Esophagus (tissue), 2 donors: Measurements from ENCODE around the gene ACTL10. TPM values are rescaled to one million over a fixed set of nuclear protein-coding genes. Genes with fewer than 3 reads are reported as not detected.
A peak's percentile ranks its signal among the peaks of the same experiment; 100 is the strongest.

Source experiments
- H3K27ac ChIP-seq, 2 donors: one replicate each; pipeline ENCODE4 v1.5.1; 2013; ENCODE audit warnings: low read depth in 2 of 2, mild to moderate bottlenecking in 2 of 2, inconsistent platforms in 1 of 2, low read length in 1 of 2, moderate library complexity in 1 of 2
- H3K27me3 ChIP-seq, 2 donors: one replicate each; pipeline ENCODE4 v1.6.1; 2013; ENCODE audit warnings: low read length in 2 of 2, control low read depth in 1 of 2, mild to moderate bottlenecking in 1 of 2; ENCODE audit not compliant: insufficient read depth in 2 of 2, control insufficient read depth in 1 of 2
- H3K36me3 ChIP-seq, 2 donors: one replicate each; pipeline ENCODE4 v1.6.1; 2013; ENCODE audit warnings: low read length in 1 of 2; ENCODE audit not compliant: control insufficient read depth in 2 of 2, insufficient read depth in 2 of 2
- H3K4me1 ChIP-seq, 2 donors: one replicate each; pipeline ENCODE4 v1.6.1; 2013; ENCODE audit warnings: low read length in 1 of 2; ENCODE audit not compliant: control insufficient read depth in 2 of 2, insufficient read depth in 2 of 2
- H3K4me3 ChIP-seq, 2 donors: one replicate each; pipeline ENCODE4 v1.5.1; 2013; ENCODE audit warnings: low read length in 2 of 2, mild to moderate bottlenecking in 2 of 2, low read depth in 1 of 2, moderate library complexity in 1 of 2
- H3K9me3 ChIP-seq, 2 donors: one replicate each; pipeline ENCODE4 v1.6.1; 2013; ENCODE audit warnings: mild to moderate bottlenecking in 2 of 2, low read depth in 1 of 2, low read length in 1 of 2, moderate library complexity in 1 of 2; ENCODE audit not compliant: control insufficient read depth in 2 of 2, insufficient read depth in 1 of 2
- WGBS, 2 donors: extraction: QIAGEN DNeasy Blood & Tissue Kit; methylation state at CpG; one replicate each; pipeline ENCODE4 v1.1.7; 2013; 5-methylcytosine and 5-hydroxymethylcytosine counted together
- polyA plus RNA-seq, 2 donors: library from polyadenylated mRNA; stranded (reverse); fragments of 200-250 nt; gene quantifications; one replicate each; pipeline ENCODE4 v1.2.3, GENCODE V29; 2013
- donor health status: healthy with polysubstance abuse.
- donor health status: Bipolar disorder and iron deficiency.

The ACTL10 gene
- polyA plus RNA-seq, 2 donors: 1.4 to 2.8 TPM

DNA sequence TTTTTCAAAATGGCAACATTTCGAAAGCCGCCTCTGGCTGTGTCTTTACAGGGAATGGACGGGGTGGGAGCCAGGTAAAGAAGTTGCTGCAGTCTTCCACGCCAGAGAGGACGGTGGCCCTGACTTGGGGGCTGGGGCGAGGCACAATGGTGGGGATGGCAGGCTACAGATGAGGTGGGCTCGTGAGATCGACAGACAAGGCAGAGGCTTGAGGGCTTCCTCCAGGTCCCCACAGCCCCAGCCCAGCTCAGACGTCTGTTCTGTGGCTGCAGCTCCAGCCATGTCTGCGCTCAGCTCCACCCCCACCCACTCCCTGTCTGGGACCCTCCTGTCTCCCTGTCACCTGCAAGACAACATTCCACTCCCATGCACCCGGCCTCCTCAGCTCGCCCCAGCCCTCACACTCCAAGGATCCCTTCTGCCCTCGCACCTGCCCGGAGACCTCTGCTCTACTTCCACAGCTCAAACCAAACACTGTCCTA is 12.0 kb upstream of the ACTL10 start:
- WGBS, 2 donors: 58 to 61% methylated on average over 13 to 14 of the region's 14 CpGs
- H3K27ac ChIP-seq: peak overlapping the region in 1 of 2 donors; percentile 37
- peaks cover 4 to 11% of the 10 kb centered on the region in 2 donors for H3K36me3 ChIP-seq
- no peaks in the 10 kb centered on the region for H3K27me3 ChIP-seq
- no peaks in the 10 kb centered on the region for H3K9me3 ChIP-seq
- no peak overlapping the region for H3K4me3 ChIP-seq
- H3K4me1 ChIP-seq: peaks cover 11 to 28% of the 10 kb centered on the region in 2 donors

DNA sequence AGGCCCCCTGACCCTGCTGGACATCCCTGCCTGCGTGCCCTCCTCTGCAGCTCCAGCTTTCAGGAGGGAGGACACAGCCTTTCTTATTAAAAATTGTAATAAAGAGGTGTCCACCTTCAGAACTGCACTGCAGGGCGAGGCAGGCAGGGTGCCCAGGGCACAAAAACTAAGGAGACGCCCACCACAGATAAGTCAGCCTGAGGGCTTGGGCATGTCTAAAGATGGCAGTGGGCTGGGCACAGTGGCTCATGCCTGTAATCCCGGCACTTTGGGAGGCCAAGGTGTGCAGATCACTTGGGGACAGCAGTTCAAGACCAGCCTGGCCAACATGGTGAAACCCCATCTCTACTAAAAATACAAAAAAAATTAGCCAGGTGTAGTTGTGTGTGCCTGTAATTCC is 11.6 kb upstream of the ACTL10 start:
- H3K4me3 ChIP-seq: no peak overlapping the region
- H3K27ac ChIP-seq: peak overlapping the region in 1 of 2 donors; percentile 37
- WGBS, 2 donors: 48 to 53% methylated on average over 4 of the region's 4 CpGs
- no peaks in the 10 kb centered on the region for H3K27me3 ChIP-seq
- H3K36me3 ChIP-seq: peaks cover 4 to 15% of the 10 kb centered on the region in 2 donors
- H3K9me3 ChIP-seq: no peaks in the 10 kb centered on the region
- H3K4me1 ChIP-seq: peaks cover 8 to 25% of the 10 kb centered on the region in 2 donors

DNA sequence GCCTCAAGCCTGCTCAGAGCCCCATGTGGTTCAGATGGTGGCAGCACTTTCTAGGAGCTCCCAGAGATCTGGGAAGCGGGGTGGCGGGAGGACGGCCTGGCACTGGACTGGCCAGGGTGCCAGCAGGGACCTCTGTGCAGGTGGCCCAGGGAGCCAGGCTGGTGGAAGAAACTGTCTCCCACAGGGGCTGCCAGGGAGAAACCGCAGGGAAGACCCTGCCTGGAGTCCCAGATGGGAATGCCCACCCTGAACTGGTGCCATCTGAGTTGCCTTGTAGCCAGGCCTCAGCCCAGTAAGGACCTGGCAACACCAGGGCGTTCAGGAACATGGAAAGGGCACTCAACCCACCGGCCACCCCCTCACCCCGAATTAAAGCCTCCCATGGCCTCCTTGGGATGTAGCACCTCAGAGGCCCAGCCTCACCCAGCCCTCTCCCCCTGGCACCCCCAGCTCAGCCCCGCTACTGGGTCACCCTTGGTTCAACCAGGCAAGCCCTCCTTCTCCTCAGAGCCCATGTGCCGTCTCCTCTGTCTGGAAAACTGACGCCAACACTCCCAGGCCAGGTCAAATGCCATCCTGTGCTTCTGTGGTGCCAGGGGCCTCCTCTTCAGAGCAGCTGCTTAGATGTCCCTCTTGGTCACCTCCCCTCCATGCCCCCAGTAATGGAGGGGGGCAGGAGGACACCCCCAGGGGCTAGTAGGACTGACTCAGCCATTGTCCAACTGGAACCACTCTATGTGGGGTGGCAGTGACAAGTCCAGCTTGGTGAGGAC is 10.5 kb upstream of the ACTL10 start:
- Histone ChIP-seq H3K27ac (no peak overlapping the region), H3K36me3 (peaks cover 4 to 15% of the 10 kb centered on the region in 2 donors), H3K4me3 (no peak overlapping the region), H3K9me3 (no peaks in the 10 kb centered on the region), H3K4me1 (peaks cover 6 to 20% of the 10 kb centered on the region in 2 donors), H3K27me3 (no peaks in the 10 kb centered on the region)
- WGBS, 2 donors: 91 to 93% methylated on average over 10 of the region's 10 CpGs

DNA sequence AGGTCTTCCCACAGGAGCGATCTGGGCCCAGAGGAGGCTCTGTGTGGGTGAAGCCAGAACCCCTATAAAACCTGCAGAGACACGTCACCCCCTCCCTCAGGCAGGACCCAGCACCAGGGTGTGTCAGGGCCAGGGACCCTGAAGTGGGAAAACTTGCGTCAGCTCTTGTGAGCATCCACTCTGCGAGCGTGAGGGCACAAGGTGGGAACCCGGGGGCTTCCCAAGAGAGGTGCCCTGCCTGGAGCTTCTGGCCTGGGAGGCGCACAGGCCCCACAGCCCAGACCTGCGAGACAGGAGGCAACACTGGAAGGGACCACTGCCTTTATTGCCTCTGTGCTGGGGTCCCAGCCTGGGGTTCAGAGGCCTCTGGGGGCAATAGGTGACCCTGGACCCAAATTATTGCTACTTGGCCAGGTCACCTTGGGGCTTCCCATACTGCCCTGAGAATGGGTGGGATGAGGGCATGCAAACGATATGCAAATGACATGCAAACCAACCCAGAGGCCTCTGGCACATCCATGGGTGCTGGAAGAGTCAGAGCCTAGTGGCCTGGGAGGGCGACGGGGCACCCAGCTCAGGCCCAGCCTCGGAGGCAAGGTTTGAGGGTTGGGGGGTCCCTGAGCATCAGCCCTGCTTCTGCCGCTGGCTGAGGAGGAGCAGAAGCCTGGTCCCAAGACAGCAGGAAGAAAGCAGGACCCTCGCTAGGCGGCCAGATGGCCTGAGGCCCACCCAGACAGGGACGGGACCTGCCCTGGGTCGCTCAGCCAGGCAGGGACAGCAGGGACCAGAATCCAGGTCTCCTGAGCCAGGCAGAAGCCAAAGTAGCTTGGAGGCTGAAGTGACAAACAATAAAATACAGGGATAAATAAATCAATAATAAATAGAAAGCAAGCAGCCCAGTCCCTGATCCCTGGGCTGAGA is 9.7 kb upstream of the ACTL10 start:
- Histone ChIP-seq H3K36me3 (peaks cover 4 to 15% of the 10 kb centered on the region in 2 donors), H3K4me1 (peaks cover 6 to 18% of the 10 kb centered on the region in 2 donors), H3K9me3 (no peaks in the 10 kb centered on the region), H3K4me3 (no peak overlapping the region), H3K27me3 (no peaks in the 10 kb centered on the region), H3K27ac (no peak overlapping the region)
- WGBS, 2 donors: 94 to 96% methylated on average over 17 of the region's 17 CpGs

DNA sequence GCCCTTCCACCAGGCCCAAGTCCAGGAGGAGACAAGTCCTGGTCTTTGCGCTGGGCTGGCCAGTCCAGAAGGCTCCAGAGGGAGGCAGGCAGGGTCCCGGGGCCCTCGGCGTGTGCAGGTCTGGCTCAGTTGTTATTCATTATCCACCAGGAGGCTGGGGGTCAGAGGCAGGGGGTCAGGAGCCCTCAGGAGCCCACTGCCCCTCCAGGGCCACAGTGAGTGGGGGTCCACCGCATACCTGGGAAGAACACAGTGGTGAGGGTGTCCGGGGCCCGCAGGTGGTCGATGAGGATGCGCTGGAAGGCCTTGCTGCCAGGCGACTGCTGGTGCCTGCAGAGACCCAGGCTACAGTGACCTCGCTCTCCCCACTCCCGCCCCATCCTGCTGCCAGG is 9.0 kb upstream of the ACTL10 start:
- H3K27me3 ChIP-seq: no peaks in the 10 kb centered on the region
- peaks cover 4 to 15% of the 10 kb centered on the region in 2 donors for H3K36me3 ChIP-seq
- WGBS, 2 donors: 93 to 96% methylated on average over 12 of the region's 12 CpGs
- no peaks in the 10 kb centered on the region for H3K9me3 ChIP-seq
- peaks cover 6 to 18% of the 10 kb centered on the region in 2 donors for H3K4me1 ChIP-seq
- H3K4me3 ChIP-seq: no peak overlapping the region
- no peak overlapping the region for H3K27ac ChIP-seq

DNA sequence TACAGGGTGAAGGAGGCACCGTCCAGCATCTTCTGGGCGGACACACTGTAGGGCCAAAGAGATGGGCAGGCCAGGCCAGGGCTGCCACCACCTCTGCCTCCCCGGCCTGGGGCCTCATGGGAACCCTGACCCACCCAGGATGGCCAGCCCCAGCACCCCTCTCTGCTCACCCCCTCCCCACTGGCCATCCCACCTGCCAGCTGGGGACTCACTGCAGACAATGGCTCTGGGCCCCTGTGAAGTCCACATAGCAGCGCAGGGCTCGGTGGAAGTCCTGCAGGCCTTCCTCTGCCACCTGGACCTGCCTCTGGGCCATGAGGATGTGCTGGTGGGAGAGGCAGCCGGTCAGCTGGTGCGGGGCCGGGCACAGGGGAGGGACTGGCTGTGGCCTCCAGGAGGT is 8.2 kb upstream of the ACTL10 start:
- Histone ChIP-seq H3K4me3 (no peak overlapping the region), H3K27ac (no peak overlapping the region)
- 93 to 95% methylated on average over 8 of the region's 8 CpGs for WGBS, 2 donors

DNA sequence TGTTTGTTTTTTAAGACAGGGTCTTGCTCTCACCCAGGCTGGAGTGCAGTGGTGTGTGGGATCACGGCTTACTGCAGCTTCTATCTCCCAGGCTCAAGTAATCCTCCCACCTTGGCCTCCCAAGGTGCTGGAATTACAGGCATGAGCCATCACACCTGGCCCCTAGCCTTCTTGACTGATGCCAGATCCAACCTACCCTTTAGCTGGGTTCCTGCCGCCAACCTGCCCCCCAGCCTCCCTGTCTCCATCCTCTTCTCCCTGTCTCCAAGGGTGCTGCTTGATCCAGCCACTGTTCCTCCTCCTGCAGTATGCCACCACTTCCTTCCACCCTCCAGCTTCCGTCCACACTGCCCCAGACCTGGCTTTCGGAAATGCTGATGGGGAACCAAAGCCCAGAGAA is 7.8 kb upstream of the ACTL10 start:
- Histone ChIP-seq H3K9me3 (no peaks in the 10 kb centered on the region), H3K27me3 (no peaks in the 10 kb centered on the region), H3K36me3 (peaks cover 4 to 15% of the 10 kb centered on the region in 2 donors), H3K27ac (no peak overlapping the region), H3K4me1 (peaks cover 0 to 17% of the 10 kb centered on the region in 2 donors), H3K4me3 (no peak overlapping the region)
- 92 to 96% methylated on average over 4 of the region's 4 CpGs for WGBS, 2 donors

More for the DNA sequence above, 8.2 kb upstream of the ACTL10 start:
- H3K36me3 ChIP-seq: peaks cover 4 to 15% of the 10 kb centered on the region in 2 donors
- no peaks in the 10 kb centered on the region for H3K27me3 ChIP-seq
- peaks cover 1 to 19% of the 10 kb centered on the region in 2 donors for H3K4me1 ChIP-seq
- no peaks in the 10 kb centered on the region for H3K9me3 ChIP-seq

DNA sequence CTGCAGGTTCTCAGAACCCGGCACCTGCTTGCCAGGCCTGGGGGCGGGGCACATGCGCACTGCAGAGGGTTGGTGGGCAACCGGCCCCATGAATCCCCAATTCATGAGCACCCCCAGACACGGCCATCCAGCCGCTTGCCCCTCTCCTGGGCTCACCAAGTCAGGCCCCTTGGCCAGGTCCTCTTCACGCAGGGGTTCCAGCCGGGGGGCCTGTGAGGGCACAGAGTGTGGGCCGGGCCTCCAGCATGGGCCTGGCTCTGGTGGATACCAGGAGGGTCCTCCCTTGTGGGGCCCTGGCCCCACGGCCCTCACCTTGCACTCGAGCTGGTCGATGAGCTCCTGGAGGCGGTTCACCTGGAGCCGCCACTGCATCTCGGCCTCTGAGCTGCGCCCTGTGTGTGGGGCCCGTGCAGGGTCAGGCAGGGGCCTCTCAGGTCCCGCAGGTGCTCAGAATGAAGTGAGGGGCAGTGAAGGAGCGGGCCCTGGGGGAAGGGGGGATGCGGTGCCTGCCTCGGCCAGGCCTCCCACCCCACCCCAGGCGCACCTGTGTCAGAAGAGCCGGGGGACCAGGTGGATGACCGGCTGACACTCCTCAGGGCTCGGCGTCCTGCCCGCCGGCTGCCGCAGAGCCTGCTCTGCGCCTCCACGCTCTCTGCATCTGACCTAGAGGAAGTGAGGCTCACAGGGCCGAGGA is 7.3 kb upstream of the ACTL10 start:
- peaks cover 1 to 16% of the 10 kb centered on the region in 2 donors for H3K4me1 ChIP-seq
- WGBS, 2 donors: 95 to 96% methylated on average over 32 of the region's 32 CpGs
- no peaks in the 10 kb centered on the region for H3K27me3 ChIP-seq
- H3K36me3 ChIP-seq: peaks cover 4 to 15% of the 10 kb centered on the region in 2 donors
- H3K27ac ChIP-seq: no peak overlapping the region
- H3K9me3 ChIP-seq: no peaks in the 10 kb centered on the region
- no peak overlapping the region for H3K4me3 ChIP-seq
